Stimulated activated CD8-positive, alpha-beta memory T cell treated with anti-CD3 and anti-CD28 coated beads, Interleukin-4, amount 100 ng/mL, for 4 hours (primary cell): ENCODE data around the gene KRT79.
A peak's percentile ranks its signal among the peaks of the same experiment; 100 is the strongest.

Source experiments
- DNase-seq, 2 donors: peaks; one replicate each; pipeline ENCODE4 v3.0.0-alpha.2; 2020; ENCODE audit warnings: low read depth in 2 of 2, low spot score in 1 of 2

The KRT79 gene

GRCh38 chr12:52836042-52836466 lies 1.9 kb upstream of the KRT79 start:
- DNase-seq, result peak; percentile 48 to 72

GRCh38 chr12:52835271-52836041 lies 1.3 kb upstream of the KRT79 start:
- DNase-seq, result no peak

GRCh38 chr12:52834727-52835001 lies 553 bp upstream of the KRT79 start:
- no peak for DNase-seq

- no peak for DNase-seq
These were observed 866 bp downstream of the KRT79 start for GRCh38 chr12:52832985-52833905.

GRCh38 chr12:52832451-52832850 lies 1.7 kb downstream of the KRT79 start:
- no peak for DNase-seq

- no peak for DNase-seq
These were observed 2.9 kb downstream of the KRT79 start for GRCh38 chr12:52831251-52831650.

GRCh38 chr12:52829986-52830770 lies 3.9 kb downstream of the KRT79 start:
- no peak for DNase-seq

GRCh38 chr12:52828591-52829021 lies 5.5 kb downstream of the KRT79 start:
- no peak for DNase-seq

GRCh38 chr12:52828156-52828555 lies 6.0 kb downstream of the KRT79 start:
- no peak for DNase-seq

GRCh38 chr12:52827499-52828090 lies 6.5 kb downstream of the KRT79 start:
- no peak for DNase-seq

- DNase-seq, result no peak
These were observed 7.3 kb downstream of the KRT79 start for GRCh38 chr12:52826611-52827498.

GRCh38 chr12:52825961-52826360 lies 8.2 kb downstream of the KRT79 start:
- DNase-seq, result no peak

- DNase-seq, result no peak
These were observed 9.2 kb downstream of the KRT79 start for GRCh38 chr12:52824741-52825410.

- no peak for DNase-seq
These were observed 10.2 kb downstream of the KRT79 start for GRCh38 chr12:52823761-52824450.

GRCh38 chr12:52822771-52823510 lies 11.2 kb downstream of the KRT79 start:
- no peak for DNase-seq

- DNase-seq, result no peak
These were observed 12.1 kb downstream of the KRT79 start for GRCh38 chr12:52821826-52822660.

- DNase-seq, result no peak
These were observed 12.9 kb downstream of the KRT79 start for GRCh38 chr12:52821071-52821730.
